ENCODE results near the gene MRC2. TPM values are rescaled to one million over a fixed set of nuclear protein-coding genes. Genes with fewer than 3 reads are reported as not detected.
A peak's percentile ranks its signal among the peaks of the same experiment; 100 is the strongest.

Gene MRC2
- total and polyA plus RNA-seq, 2 of the 13 experiments (the other 11 are each of a cell fraction or from before 2014, with no cell fraction given): not detected

- BruUV-seq (replicated peaks): no TSS peak
- peaks cover 33% of the 10 kb centered on the region for H3K4me1 ChIP-seq (ENCODE audit: insufficient read depth, low read length)
- no peak overlapping the region for H3K9ac ChIP-seq (ENCODE audit: insufficient read depth, low read depth, low read length)
- no peaks in the 10 kb centered on the region; the same call in 1 of the 2 replicates for H4K20me1 ChIP-seq (ENCODE audit: insufficient read depth, low read length)
- H3K9me3 ChIP-seq (ENCODE audit: low read length): no peaks in the 10 kb centered on the region
- intact Hi-C loops (cut with micrococcal nuclease; ENCODE audit: unreplicated experiment): no loop called here
- TF ChIP-seq HOXA9 (CRISPR knock-in tag; IDR thresholded peaks at IDR 0.05; ENCODE audit: borderline replicate concordance) (no peak), ZNF18 (CRISPR knock-in tag; IDR thresholded peaks at IDR 0.05; ENCODE audit: insufficient replicate concordance) (no peak), ZNF768 (CRISPR knock-in tag; IDR thresholded peaks at IDR 0.05) (peak; percentile 82; the same call in 1 of the 2 replicates), DNMT3B (CRISPR knock-in tag; conservative IDR thresholded peaks at IDR 0.05) (no peak), ZNF281 (CRISPR knock-in tag; IDR thresholded peaks at IDR 0.05; ENCODE audit: borderline replicate concordance) (no peak)
- H3K4me2 ChIP-seq (ENCODE audit: low read depth, low read length): no peak overlapping the region
- H3K36me3 ChIP-seq (replicated peaks in 1 of 2; ENCODE audit: control insufficient read depth in 1 of 2, insufficient read depth in 2 of 2, low read length in 2 of 2): 0 out of 5 replicates have a peak, but pooled peaks cover 0 to 1% of the 10 kb centered on the region in 2 experiments
- ChIA-PET CTCF (ENCODE audit: low intra/inter-chr PET ratio, low total read pairs) (no interaction called here), POLR2A (no interaction called here)
- no peak for FAIRE-seq
- no peak overlapping the region for H2AFZ ChIP-seq (ENCODE audit: low read length)
- H3K4me3 ChIP-seq (replicated peaks in 1 of 3; ENCODE audit: insufficient read depth in 1 of 3, low read depth in 2 of 3, low read length in 3 of 3): no peak overlapping the region
- no peak overlapping the region for H3K27ac ChIP-seq (ENCODE audit: extremely low read length, insufficient read depth, low read length)
- WGBS (ENCODE audit: low lambda C conversion rate): 94% methylated on average over 11 of the region's 11 CpGs
- H3K27me3 ChIP-seq (ENCODE audit: control insufficient read depth in 1 of 2, insufficient read depth in 2 of 2, low read length in 2 of 2): no peaks in the 10 kb centered on the region
- H3K79me2 ChIP-seq (ENCODE audit: insufficient read depth, low read length): no peaks in the 10 kb centered on the region
- no peak for DNase-seq (ENCODE audit: low spot score)
- in situ Hi-C loops (cut with HindIII; ENCODE audit: extremely low pct_ligation_motif_present, low pct_unique_long_range_greater_than_20kb): no loop called here
- ATAC-seq: no peak
Observed at GRCh38 chr17:62621223-62621622, 6.2 kb upstream of the MRC2 start.

All from HepG2 (cell line).